ENCODE data around the gene NRXN3.

Gene NRXN3

GRCh38 chr14:79040790-79041189, 870.6 kb downstream of the NRXN3 start:
- DNase-seq = no peak

- DNase-seq = no peak
Observed at GRCh38 chr14:79043194-79043889, 873.2 kb downstream of the NRXN3 start.

- DNase-seq = no peak
Observed at GRCh38 chr14:79044894-79045624, 874.9 kb downstream of the NRXN3 start.

- no peak for DNase-seq
Observed at GRCh38 chr14:79050787-79051727, 880.9 kb downstream of the NRXN3 start.

- no peak for DNase-seq
Observed at GRCh38 chr14:79051742-79052141, 881.6 kb downstream of the NRXN3 start.

GRCh38 chr14:79056879-79057278, 886.7 kb downstream of the NRXN3 start:
- DNase-seq = no peak

GRCh38 chr14:79057333-79057732, 887.2 kb downstream of the NRXN3 start:
- DNase-seq = no peak

- no peak for DNase-seq
Observed at GRCh38 chr14:79062226-79062625, 892.1 kb downstream of the NRXN3 start.

GRCh38 chr14:79064214-79064613, 894.0 kb downstream of the NRXN3 start:
- DNase-seq = no peak

- DNase-seq = no peak
Observed at GRCh38 chr14:79074510-79074909, 904.3 kb downstream of the NRXN3 start.

- no peak for DNase-seq
Observed at GRCh38 chr14:79076428-79076827, 906.3 kb downstream of the NRXN3 start.

- no peak for DNase-seq
Observed at GRCh38 chr14:79077096-79077495, 906.9 kb downstream of the NRXN3 start.

- no peak for DNase-seq
Observed at GRCh38 chr14:79080040-79080439, 909.9 kb downstream of the NRXN3 start.

- DNase-seq = no peak
Observed at GRCh38 chr14:79082883-79083282, 912.7 kb downstream of the NRXN3 start.

- DNase-seq = no peak
Observed at GRCh38 chr14:79083356-79083755, 913.2 kb downstream of the NRXN3 start.

GRCh38 chr14:79084861-79085260, 914.7 kb downstream of the NRXN3 start:
- DNase-seq = no peak

GRCh38 chr14:79089576-79089975, 919.4 kb downstream of the NRXN3 start:
- no peak for DNase-seq

GRCh38 chr14:79090641-79091180, 920.5 kb downstream of the NRXN3 start:
- no peak for DNase-seq

- no peak for DNase-seq
Observed at GRCh38 chr14:79091381-79091963, 921.3 kb downstream of the NRXN3 start.

- DNase-seq = no peak
Observed at GRCh38 chr14:79093531-79093930, 923.4 kb downstream of the NRXN3 start.

GRCh38 chr14:79094951-79095350, 924.8 kb downstream of the NRXN3 start:
- DNase-seq = no peak

GRCh38 chr14:79096811-79097210, 926.6 kb downstream of the NRXN3 start:
- DNase-seq = no peak

GRCh38 chr14:79098324-79098723, 928.2 kb downstream of the NRXN3 start:
- DNase-seq = no peak
